HepG2 (cell line): ENCODE measurements around the gene NUP54.

ENCODE experiments used
- AFF4 ChIP-seq: sonication (generic); formaldehyde crosslinking; IDR thresholded peaks from 2 replicates; pipeline ENCODE4 v1.4.0; 2020; ENCODE audit warnings: missing genetic modification reagents
- BHLHE40 ChIP-seq: IDR thresholded peaks from 2 replicates; pipeline ENCODE4 v1.6.1; 2011; ENCODE audit warnings: low read length, improper control_type of control experiment
- CBX1 ChIP-seq: IDR thresholded peaks from one replicate; pipeline ENCODE4 v1.6.1; 2016; ENCODE audit warnings: antibody characterized with exemption, low read depth
- CREM ChIP-seq, 2 experiments: sonication (generic) in 1 of 2; formaldehyde crosslinking in 1 of 2; IDR thresholded peaks; 2 replicates each; pipeline versions ENCODE4 v1.4.0 to v1.6.1; 2016 to 2020; ENCODE audit warnings: antibody characterized with exemption in 1 of 2, mild to moderate bottlenecking in 1 of 2, missing genetic modification reagents in 1 of 2
- EP300 ChIP-seq, 3 experiments: sonication (generic) in 1 of 3; formaldehyde crosslinking in 1 of 3; IDR thresholded peaks; 2 replicates each; pipeline versions ENCODE4 v1.5.1 to v1.6.1; 2011 to 2020; ENCODE audit warnings: low read depth in 2 of 3, low read length in 2 of 3, borderline replicate concordance in 1 of 3, improper control_type of control experiment in 1 of 3, mild to moderate bottlenecking in 1 of 3, missing genetic modification reagents in 1 of 3, moderate library complexity in 1 of 3
- HDAC6 ChIP-seq: fragments of 200-600 bp; sonication (generic); IDR thresholded peaks from 2 replicates; pipeline ENCODE4 v1.7.0; 2017; ENCODE audit warnings: mild to moderate bottlenecking, antibody characterized with exemption, low read length, low read depth
- ZBTB40 ChIP-seq, 2 experiments: fragments of 450-650 bp in 1 of 2; sonication (generic) in 1 of 2; formaldehyde crosslinking in 1 of 2; IDR thresholded peaks; 2 replicates each; pipeline versions ENCODE4 v1.6.1 to v1.8.0; 2016 to 2022; ENCODE audit warnings: antibody characterized with exemption in 1 of 2, mild to moderate bottlenecking in 1 of 2, missing genetic modification reagents in 1 of 2
- ZNF224 ChIP-seq: sonication (generic); formaldehyde crosslinking; IDR thresholded peaks from 2 replicates; pipeline ENCODE4 v1.5.0; 2020; ENCODE audit warnings: mild to moderate bottlenecking, missing genetic modification reagents

GRCh38 chr4:76091052-76091451 lies 57.1 kb downstream of the NUP54 start:
- TF ChIP-seq CREM (IDR thresholded peaks at IDR 0.05) (no peak), CREM (CRISPR knock-in tag; IDR thresholded peaks at IDR 0.05) (no peak), ZNF224 (CRISPR knock-in tag) (no peak), BHLHE40 (no peak), HDAC6 (no peak), EP300 (IDR thresholded peaks at IDR 0.05; ENCODE audit: low read depth in 2 of 2, low read length in 2 of 2) (no peak), EP300 (CRISPR knock-in tag; IDR thresholded peaks at IDR 0.05; ENCODE audit: borderline replicate concordance) (no peak), ZBTB40 (IDR thresholded peaks at IDR 0.05) (no peak), ZBTB40 (CRISPR knock-in tag; IDR thresholded peaks at IDR 0.05) (no peak), CBX1 (no peak), AFF4 (CRISPR knock-in tag) (no peak)
